Activated gamma-delta T cell treated with Interleukin-2 at 50 U/mL for 16 hours (primary cell): ENCODE data around the gene GSTP1.

Experiments used
- DNase-seq: peaks from one replicate; pipeline ENCODE4 v3.0.0-alpha.2; 2020

Gene GSTP1

GRCh38 chr11:67632175-67632981, 48.8 kb downstream of the GSTP1 start:
- no peak for DNase-seq

- no peak for DNase-seq
Measured at GRCh38 chr11:67632982-67633755, 49.6 kb downstream of the GSTP1 start.

GRCh38 chr11:67633758-67634365, 50.2 kb downstream of the GSTP1 start:
- no peak for DNase-seq

GRCh38 chr11:67634366-67635230, 51.0 kb downstream of the GSTP1 start:
- no peak for DNase-seq

- no peak for DNase-seq
Measured at GRCh38 chr11:67635231-67635521, 51.6 kb downstream of the GSTP1 start.
